PFSK-1 (cell line): ENCODE data around the gene ADH1B.

Experiments used
- FOXP2 ChIP-seq: optimal IDR thresholded peaks from 2 replicates; pipeline ENCODE3; 2011; ENCODE audit warnings: borderline replicate concordance, control low read depth, inconsistent platforms; ENCODE audit not compliant: insufficient read depth; ENCODE audit errors: extremely low read length, extremely low read depth
- POLR2AphosphoS5 ChIP-seq: IDR thresholded peaks from 2 replicates; pipeline ENCODE4 v1.6.1; 2012; ENCODE audit warnings: low read depth, mild to moderate bottlenecking, control low read depth, low read length, moderate library complexity
- SIN3A ChIP-seq: IDR thresholded peaks from 2 replicates; pipeline ENCODE4 v1.6.1; 2012; ENCODE audit warnings: mild to moderate bottlenecking, low read length, moderate library complexity, borderline replicate concordance; ENCODE audit not compliant: insufficient read depth
- TAF1 ChIP-seq: IDR thresholded peaks from 2 replicates; pipeline ENCODE4 v1.6.1; 2012; ENCODE audit warnings: low read length, control low read depth, borderline replicate concordance; ENCODE audit not compliant: insufficient read depth
- TF ChIP-seq, protein P1 (sequence below), 2 experiments: IDR thresholded peaks; 2 replicates each; pipeline versions ENCODE4 v1.6.1 to v1.8.0; 2011 to 2012; ENCODE audit warnings: low read depth in 2 of 2, low read length in 2 of 2, control low read depth in 1 of 2, inconsistent platforms in 1 of 2, mild to moderate bottlenecking in 1 of 2, moderate library complexity in 1 of 2; ENCODE audit not compliant: insufficient read depth in 1 of 2

- no peak for TF ChIP-seq POLR2AphosphoS5
- TF ChIP-seq, protein P1, sequence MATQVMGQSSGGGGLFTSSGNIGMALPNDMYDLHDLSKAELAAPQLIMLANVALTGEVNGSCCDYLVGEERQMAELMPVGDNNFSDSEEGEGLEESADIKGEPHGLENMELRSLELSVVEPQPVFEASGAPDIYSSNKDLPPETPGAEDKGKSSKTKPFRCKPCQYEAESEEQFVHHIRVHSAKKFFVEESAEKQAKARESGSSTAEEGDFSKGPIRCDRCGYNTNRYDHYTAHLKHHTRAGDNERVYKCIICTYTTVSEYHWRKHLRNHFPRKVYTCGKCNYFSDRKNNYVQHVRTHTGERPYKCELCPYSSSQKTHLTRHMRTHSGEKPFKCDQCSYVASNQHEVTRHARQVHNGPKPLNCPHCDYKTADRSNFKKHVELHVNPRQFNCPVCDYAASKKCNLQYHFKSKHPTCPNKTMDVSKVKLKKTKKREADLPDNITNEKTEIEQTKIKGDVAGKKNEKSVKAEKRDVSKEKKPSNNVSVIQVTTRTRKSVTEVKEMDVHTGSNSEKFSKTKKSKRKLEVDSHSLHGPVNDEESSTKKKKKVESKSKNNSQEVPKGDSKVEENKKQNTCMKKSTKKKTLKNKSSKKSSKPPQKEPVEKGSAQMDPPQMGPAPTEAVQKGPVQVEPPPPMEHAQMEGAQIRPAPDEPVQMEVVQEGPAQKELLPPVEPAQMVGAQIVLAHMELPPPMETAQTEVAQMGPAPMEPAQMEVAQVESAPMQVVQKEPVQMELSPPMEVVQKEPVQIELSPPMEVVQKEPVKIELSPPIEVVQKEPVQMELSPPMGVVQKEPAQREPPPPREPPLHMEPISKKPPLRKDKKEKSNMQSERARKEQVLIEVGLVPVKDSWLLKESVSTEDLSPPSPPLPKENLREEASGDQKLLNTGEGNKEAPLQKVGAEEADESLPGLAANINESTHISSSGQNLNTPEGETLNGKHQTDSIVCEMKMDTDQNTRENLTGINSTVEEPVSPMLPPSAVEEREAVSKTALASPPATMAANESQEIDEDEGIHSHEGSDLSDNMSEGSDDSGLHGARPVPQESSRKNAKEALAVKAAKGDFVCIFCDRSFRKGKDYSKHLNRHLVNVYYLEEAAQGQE (IDR thresholded peaks at IDR 0.05; ENCODE audit: insufficient read depth in 1 of 2, low read depth in 2 of 2, low read length in 2 of 2): no peak
- TF ChIP-seq TAF1: no peak
- no peak for TF ChIP-seq FOXP2
- no peak for TF ChIP-seq SIN3A
Measured at GRCh38 chr4:99273704-99274103, 47.5 kb downstream of the ADH1B start.
